Thoracic aorta (tissue), 2 donors: ENCODE results near the gene BBS4. TPM values are rescaled to one million over a fixed set of nuclear protein-coding genes. Genes with fewer than 3 reads are reported as not detected.

Experiments
- ATAC-seq: fragments of 150-250 bp; one replicate; pipeline ENCODE4 v1.8.0; 2017; ENCODE audit warnings: low read depth; ENCODE audit not compliant: insufficient number of reproducible peaks, low FRiP score
- DNase-seq: peaks from one replicate; pipeline ENCODE4 v3.0.0-alpha.2; 2020; ENCODE audit warnings: low spot score
- H3K27ac ChIP-seq, 2 donors: fragments of 200-600 bp; sonication (generic); 1 replicate in 1 of 2; 2 replicates in 1 of 2; pipeline ENCODE4 v1.5.1; 2016; ENCODE audit warnings: mild to moderate bottlenecking in 2 of 2, moderate library complexity in 2 of 2
- H3K27me3 ChIP-seq: fragments of 200-600 bp; sonication (generic); replicated peaks from 2 replicates; pipeline ENCODE4 v1.6.0; 2016; ENCODE audit warnings: mild to moderate bottlenecking; ENCODE audit not compliant: insufficient read depth
- H3K36me3 ChIP-seq: fragments of 200-600 bp; sonication (generic); one replicate; pipeline ENCODE4 v1.5.1; 2016
- H3K4me1 ChIP-seq, 2 donors: fragments of 200-600 bp; sonication (generic); 1 replicate in 1 of 2; 2 replicates in 1 of 2; pipeline versions ENCODE4 v1.5.1 to v1.6.0; 2016; ENCODE audit warnings: low read depth in 2 of 2, mild to moderate bottlenecking in 1 of 2; ENCODE audit not compliant: control insufficient read depth in 1 of 2
- H3K4me3 ChIP-seq: fragments of 200-600 bp; sonication (generic); 2 replicates; pipeline ENCODE4 v1.5.1; 2016; ENCODE audit warnings: mild to moderate bottlenecking
- H3K9me3 ChIP-seq: fragments of 200-600 bp; sonication (generic); 2 replicates; pipeline ENCODE4 v1.5.1; 2016
- total RNA-seq, 2 donors: library from RNA; depleted of rRNA; stranded (reverse); fragments of >200 nt; gene quantifications; one replicate each; pipeline versions ENCODE4 v1.1.0 to v1.2.3, GENCODE V29; 2016
- TF ChIP-seq, protein P1 (sequence below): fragments of 200-600 bp; sonication (generic); IDR thresholded peaks from one replicate; pipeline ENCODE4 v1.5.1; 2019; ENCODE audit warnings: antibody characterized with exemption

BBS4 gene
- total RNA-seq, 2 donors from 2014 or later, result 22.1 to 22.6 TPM

DNA sequence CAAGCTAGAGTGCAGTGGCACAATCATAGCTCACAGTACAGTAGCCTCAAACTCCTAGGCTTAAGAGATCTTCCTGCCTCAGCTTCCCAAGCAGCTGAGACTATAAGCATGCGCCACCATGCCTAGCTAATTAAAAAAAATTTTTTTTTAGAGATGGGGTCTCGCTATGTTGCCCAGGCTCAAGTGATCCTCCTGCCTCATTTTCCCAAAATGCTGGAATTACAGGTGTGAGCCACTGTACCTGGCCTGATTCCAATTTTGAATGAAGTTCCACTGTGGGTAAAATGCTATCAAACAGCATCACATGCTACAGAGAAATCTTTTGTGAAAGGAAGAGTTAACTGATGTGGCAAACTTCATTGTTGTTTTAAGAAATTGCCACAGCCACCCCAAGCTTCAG, 80.0 kb downstream of the BBS4 start:
- peaks cover 8% of the 10 kb centered on the region for H3K9me3 ChIP-seq
- H3K4me3 ChIP-seq, result no peak overlapping the region
- peaks cover 18% of the 10 kb centered on the region for H3K36me3 ChIP-seq
- TF ChIP-seq, protein P1, sequence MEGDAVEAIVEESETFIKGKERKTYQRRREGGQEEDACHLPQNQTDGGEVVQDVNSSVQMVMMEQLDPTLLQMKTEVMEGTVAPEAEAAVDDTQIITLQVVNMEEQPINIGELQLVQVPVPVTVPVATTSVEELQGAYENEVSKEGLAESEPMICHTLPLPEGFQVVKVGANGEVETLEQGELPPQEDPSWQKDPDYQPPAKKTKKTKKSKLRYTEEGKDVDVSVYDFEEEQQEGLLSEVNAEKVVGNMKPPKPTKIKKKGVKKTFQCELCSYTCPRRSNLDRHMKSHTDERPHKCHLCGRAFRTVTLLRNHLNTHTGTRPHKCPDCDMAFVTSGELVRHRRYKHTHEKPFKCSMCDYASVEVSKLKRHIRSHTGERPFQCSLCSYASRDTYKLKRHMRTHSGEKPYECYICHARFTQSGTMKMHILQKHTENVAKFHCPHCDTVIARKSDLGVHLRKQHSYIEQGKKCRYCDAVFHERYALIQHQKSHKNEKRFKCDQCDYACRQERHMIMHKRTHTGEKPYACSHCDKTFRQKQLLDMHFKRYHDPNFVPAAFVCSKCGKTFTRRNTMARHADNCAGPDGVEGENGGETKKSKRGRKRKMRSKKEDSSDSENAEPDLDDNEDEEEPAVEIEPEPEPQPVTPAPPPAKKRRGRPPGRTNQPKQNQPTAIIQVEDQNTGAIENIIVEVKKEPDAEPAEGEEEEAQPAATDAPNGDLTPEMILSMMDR, result no peak
- DNase-seq (no peak), ATAC-seq (no peak)
- no peaks in the 10 kb centered on the region for H3K4me1 ChIP-seq
- no peaks in the 10 kb centered on the region for H3K27me3 ChIP-seq
- H3K27ac ChIP-seq, result no peak overlapping the region

DNA sequence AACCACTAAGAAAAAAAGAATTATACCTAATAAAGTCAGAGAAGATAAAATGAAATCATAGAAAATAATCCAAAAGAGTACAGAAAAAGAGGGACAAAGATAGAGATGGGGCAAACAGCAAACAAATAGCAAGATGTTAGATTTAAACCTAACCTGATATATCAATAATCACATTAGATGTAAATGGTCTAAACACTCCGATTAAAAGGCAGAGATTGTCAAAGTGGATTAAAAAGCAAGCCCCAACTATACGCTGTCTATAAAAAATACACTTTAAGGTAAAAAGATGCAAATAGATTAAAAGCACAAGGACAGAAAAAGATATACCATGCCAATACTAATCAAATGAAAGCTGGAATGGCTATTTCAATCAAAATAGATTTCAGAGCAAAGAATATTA, 80.8 kb downstream of the BBS4 start:
- Histone ChIP-seq H3K4me1 (no peaks in the 10 kb centered on the region), H3K4me3 (no peak overlapping the region), H3K9me3 (peaks cover 8% of the 10 kb centered on the region), H3K27me3 (no peaks in the 10 kb centered on the region), H3K27ac (no peak overlapping the region), H3K36me3 (peaks cover 20% of the 10 kb centered on the region)
- no peak for DNase-seq
- TF ChIP-seq, protein P1, result no peak
- no peak for ATAC-seq

DNA sequence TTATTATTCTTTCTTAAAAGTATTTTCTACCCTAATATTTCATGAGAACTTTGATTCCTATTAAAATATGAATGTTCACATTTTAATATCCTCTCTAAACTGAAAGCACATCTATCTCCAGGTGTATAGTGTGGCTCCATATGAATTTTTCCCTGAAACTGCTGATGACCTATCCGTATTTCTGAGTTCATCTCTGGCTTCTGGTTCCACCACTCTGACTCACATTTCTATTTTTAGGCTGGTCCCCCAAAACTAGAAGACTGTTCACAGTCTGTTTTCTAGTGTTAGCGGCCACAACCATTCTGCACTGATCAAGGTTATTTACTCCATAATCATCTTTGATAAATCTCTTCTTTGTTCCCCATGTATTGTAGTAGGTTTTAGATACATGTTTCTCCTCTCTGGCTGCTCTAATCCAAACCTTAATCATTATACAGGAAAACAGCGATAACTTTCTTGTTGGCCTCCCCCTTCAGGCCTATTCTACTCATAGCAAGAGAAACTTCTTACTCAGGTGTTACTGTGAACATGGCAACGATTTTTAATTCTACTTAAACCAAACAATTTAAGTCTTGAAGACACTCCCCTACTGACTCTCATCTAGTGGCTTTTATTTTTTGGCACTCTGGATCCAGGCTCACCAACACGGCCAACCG, 84.8 kb downstream of the BBS4 start:
- peaks cover 8% of the 10 kb centered on the region for H3K9me3 ChIP-seq
- peaks cover 17% of the 10 kb centered on the region for H3K36me3 ChIP-seq
- H3K27me3 ChIP-seq, result no peaks in the 10 kb centered on the region
- no peak overlapping the region for H3K4me3 ChIP-seq
- TF ChIP-seq, protein P1, result no peak
- ATAC-seq (no peak), DNase-seq (no peak)
- H3K4me1 ChIP-seq, result no peaks in the 10 kb centered on the region
- no peak overlapping the region for H3K27ac ChIP-seq

DNA sequence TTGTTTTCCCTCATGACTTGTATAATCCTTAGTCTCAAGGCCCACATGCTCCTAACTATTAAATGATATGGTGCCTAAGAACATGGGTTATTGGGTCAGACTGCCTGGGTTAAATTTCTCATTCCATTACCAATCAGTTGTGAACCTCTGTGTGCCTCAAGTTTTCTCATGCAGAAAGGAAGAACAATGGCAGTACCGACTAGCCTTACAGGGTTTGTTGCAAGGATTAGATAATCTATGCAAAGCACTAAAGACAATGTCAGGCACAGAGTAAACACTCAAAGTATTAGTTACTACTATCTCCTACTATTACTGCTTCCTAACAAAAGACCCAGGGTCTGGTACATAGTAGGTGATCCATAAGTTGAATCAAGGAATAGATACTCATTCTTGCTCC, 85.3 kb downstream of the BBS4 start:
- Histone ChIP-seq H3K9me3 (peaks cover 8% of the 10 kb centered on the region), H3K4me3 (no peak overlapping the region), H3K4me1 (no peaks in the 10 kb centered on the region), H3K27me3 (no peaks in the 10 kb centered on the region), H3K27ac (no peak overlapping the region), H3K36me3 (peaks cover 12% of the 10 kb centered on the region)
- ATAC-seq (no peak), DNase-seq (no peak)
- TF ChIP-seq, protein P1, result no peak

DNA sequence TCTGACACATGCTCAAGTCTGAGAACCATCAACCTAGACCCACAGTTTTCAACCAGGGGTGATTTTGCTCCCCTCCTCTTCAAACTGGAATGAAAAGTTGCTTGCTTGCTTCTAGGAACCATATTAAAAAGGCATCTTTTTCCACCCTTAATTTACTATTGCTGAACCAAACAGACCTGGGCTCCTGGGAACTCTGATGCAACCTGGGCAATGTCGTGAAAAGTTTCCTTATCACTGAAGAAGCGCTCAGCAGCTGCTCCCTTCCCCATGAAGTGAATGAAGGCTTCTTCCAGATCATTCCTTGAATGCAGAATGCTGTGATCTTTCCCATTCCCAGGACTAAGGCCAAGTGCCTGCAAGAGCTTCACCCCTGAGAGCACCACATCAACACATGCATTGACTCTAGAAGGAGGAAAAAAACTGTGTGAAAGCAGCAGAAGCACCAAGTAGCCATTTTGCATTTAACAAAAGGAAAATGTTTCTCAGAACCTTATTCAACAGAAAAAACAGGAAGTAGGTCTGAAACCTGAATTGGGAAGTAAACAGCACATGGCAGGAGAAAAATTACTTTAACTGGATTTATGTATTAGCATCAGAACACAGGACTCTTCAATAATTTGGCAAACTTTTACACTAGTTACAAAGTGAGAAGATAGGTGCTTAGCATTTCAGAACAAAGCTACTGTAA, 88.8 kb downstream of the BBS4 start:
- H3K36me3 ChIP-seq, result peaks cover 5% of the 10 kb centered on the region
- H3K27me3 ChIP-seq, result no peaks in the 10 kb centered on the region
- ATAC-seq (no peak), DNase-seq (no peak)
- no peaks in the 10 kb centered on the region for H3K9me3 ChIP-seq
- TF ChIP-seq, protein P1, result no peak
- no peak overlapping the region for H3K4me3 ChIP-seq
- H3K27ac ChIP-seq, result no peak overlapping the region
- no peaks in the 10 kb centered on the region for H3K4me1 ChIP-seq
